OCI-LY1 (cell line): ENCODE measurements around the gene OR4D1.

Experiments used
- H2AFZ ChIP-seq: fragments of 200-600 bp; sonication (generic), shearing (Covaris generic); 2 replicates; pipeline ENCODE4 v1.6.0; 2014; ENCODE audit warnings: antibody characterized with exemption, mild to moderate bottlenecking, low read length
- H3F3A ChIP-seq: fragments of 200-600 bp; sonication (generic), shearing (Covaris generic); 2 replicates; pipeline ENCODE4 v1.6.0; 2014; ENCODE audit warnings: mild to moderate bottlenecking, antibody characterized with exemption, low read length, moderate library complexity; ENCODE audit not compliant: insufficient read depth
- H3K27ac ChIP-seq: fragments of 200-600 bp; sonication (generic); 2 replicates; pipeline ENCODE4 v1.5.1; 2014; ENCODE audit warnings: low read length, mixed run types, mild to moderate bottlenecking, low read depth; ENCODE audit not compliant: poor library complexity, severe bottlenecking
- H3K27me3 ChIP-seq: fragments of 200-600 bp; sonication (generic); 2 replicates; pipeline ENCODE4 v1.6.0; 2014; ENCODE audit warnings: antibody characterized with exemption, mild to moderate bottlenecking, low read length, moderate library complexity; ENCODE audit not compliant: insufficient read depth
- H3K36me3 ChIP-seq: fragments of 200-600 bp; sonication (generic); 2 replicates; pipeline ENCODE4 v1.6.1; 2014; ENCODE audit warnings: mild to moderate bottlenecking, antibody characterized with exemption, low read length, moderate library complexity, mixed read lengths; ENCODE audit not compliant: insufficient read depth
- H3K4me1 ChIP-seq: fragments of 200-600 bp; sonication (generic); 2 replicates; pipeline ENCODE4 v1.5.1; 2014; ENCODE audit warnings: mild to moderate bottlenecking, low read length, moderate library complexity; ENCODE audit not compliant: insufficient read depth, severe bottlenecking
- H3K4me2 ChIP-seq: fragments of 200-600 bp; sonication (generic), shearing (Covaris generic); 2 replicates; pipeline ENCODE4 v1.6.1; 2014; ENCODE audit warnings: low read length
- H3K4me3 ChIP-seq: fragments of 200-600 bp; sonication (generic); 2 replicates; pipeline ENCODE4 v1.5.1; 2014; ENCODE audit warnings: low read length, low read depth, mild to moderate bottlenecking, mixed read lengths; ENCODE audit not compliant: poor library complexity, severe bottlenecking
- H3K79me2 ChIP-seq: fragments of 200-600 bp; shearing (Covaris generic); 2 replicates; pipeline ENCODE4 v1.6.1; 2016; ENCODE audit warnings: mixed run types, low read length, mixed read lengths; ENCODE audit not compliant: insufficient read depth
- H3K9ac ChIP-seq: fragments of 200-600 bp; sonication (generic), shearing (Covaris generic); 2 replicates; pipeline ENCODE4 v1.6.1; 2014; ENCODE audit warnings: mild to moderate bottlenecking, low read length, mixed read lengths
- H3K9me2 ChIP-seq: fragments of 200-600 bp; sonication (generic), shearing (Covaris generic); 2 replicates; pipeline ENCODE4 v1.6.1; 2014; ENCODE audit warnings: low read depth, mild to moderate bottlenecking, low read length, mixed read lengths
- H3K9me3 ChIP-seq: fragments of 200-600 bp; shearing (Covaris generic); 2 replicates; pipeline ENCODE4 v1.6.1; 2014; ENCODE audit warnings: low read length, mixed read lengths
- H4K20me1 ChIP-seq: fragments of 200-600 bp; sonication (generic), shearing (Covaris generic); 2 replicates; pipeline ENCODE4 v1.6.0; 2016; ENCODE audit warnings: mild to moderate bottlenecking, low read length; ENCODE audit not compliant: insufficient read depth
- CTCF ChIP-seq: fragments of 200-600 bp; sonication (generic), shearing (Covaris generic); IDR thresholded peaks from 2 replicates; pipeline ENCODE4 v1.5.1; 2017; ENCODE audit warnings: mild to moderate bottlenecking, antibody characterized with exemption, low read length, moderate library complexity, mixed read lengths
- EZH2 ChIP-seq: fragments of 200-600 bp; sonication (generic), shearing (Covaris generic); IDR thresholded peaks from 2 replicates; pipeline ENCODE4 v1.8.0; 2017; ENCODE audit warnings: borderline replicate concordance, mixed run types, mild to moderate bottlenecking, antibody characterized with exemption, low read length, moderate library complexity, mixed read lengths

Gene OR4D1

DNA sequence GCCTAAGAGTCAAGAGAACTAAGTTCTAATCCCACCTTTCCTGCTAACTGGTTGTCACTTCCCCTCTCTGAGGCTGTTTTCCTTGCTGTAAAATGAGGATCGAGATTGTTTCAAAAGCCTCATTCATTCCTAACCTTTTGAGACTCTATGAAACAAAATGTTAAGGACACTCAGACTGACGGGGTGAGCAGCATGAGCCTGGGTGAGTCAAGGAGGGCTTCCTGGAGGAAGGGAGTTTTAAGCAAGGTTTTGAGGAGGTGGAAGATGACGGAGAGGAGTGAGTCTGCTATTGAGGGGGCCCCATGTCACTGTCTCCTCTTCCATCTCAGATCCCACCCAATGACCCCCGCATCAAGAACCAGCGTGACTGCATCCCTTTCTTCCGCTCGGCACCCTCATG lies 48.4 kb downstream of the OR4D1 start:
- H3K9me2 ChIP-seq: no peaks in the 10 kb centered on the region
- no peak overlapping the region for H2AFZ ChIP-seq
- H3K27me3 ChIP-seq: peaks cover 5% of the 10 kb centered on the region; the same call in 1 of the 2 replicates
- H3K9ac ChIP-seq: no peak overlapping the region
- TF ChIP-seq CTCF: no peak
- TF ChIP-seq EZH2: no peak
- no peaks in the 10 kb centered on the region for H3K36me3 ChIP-seq
- no peaks in the 10 kb centered on the region for H3F3A ChIP-seq
- no peak overlapping the region for H3K4me2 ChIP-seq
- no peak overlapping the region for H3K27ac ChIP-seq
- no peaks in the 10 kb centered on the region for H4K20me1 ChIP-seq
- H3K79me2 ChIP-seq: no peaks in the 10 kb centered on the region
- no peak overlapping the region for H3K4me3 ChIP-seq
- H3K9me3 ChIP-seq: no peaks in the 10 kb centered on the region
- no peaks in the 10 kb centered on the region for H3K4me1 ChIP-seq

DNA sequence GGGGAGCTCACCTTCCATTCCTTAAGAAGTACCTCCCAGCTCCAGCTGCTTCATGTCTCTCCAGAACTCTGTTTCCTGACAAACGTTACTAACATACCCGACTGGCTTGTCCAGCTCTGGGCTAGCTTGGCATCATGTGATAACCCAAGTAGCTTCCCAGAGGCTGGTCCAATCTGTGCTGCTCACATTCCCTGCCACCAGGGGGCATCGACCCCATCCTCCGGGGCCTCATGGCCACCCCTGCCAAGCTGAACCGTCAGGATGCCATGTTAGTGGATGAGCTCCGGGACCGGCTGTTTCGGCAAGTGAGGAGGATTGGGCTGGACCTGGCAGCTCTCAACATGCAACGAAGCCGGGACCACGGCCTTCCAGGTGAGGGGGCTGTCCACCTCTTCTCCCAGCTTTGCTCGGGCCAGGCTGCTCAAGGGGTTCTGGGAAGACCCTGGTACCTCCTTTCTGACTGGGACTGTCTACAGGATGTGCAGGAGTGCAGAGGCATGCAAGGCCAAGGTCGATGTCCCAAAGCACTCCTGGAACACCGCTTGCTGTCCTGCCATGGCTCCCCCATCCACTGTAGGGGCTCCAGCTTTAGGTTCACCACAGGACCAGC lies 51.9 kb downstream of the OR4D1 start:
- Histone ChIP-seq H2AFZ (no peak overlapping the region), H3K9me3 (no peaks in the 10 kb centered on the region), H3K79me2 (no peaks in the 10 kb centered on the region), H3K36me3 (no peaks in the 10 kb centered on the region), H3K4me3 (no peak overlapping the region), H3K4me2 (no peak overlapping the region), H3K9ac (no peak overlapping the region), H3K27ac (no peak overlapping the region), H3K27me3 (peaks cover 5% of the 10 kb centered on the region; the same call in 1 of the 2 replicates), H3K4me1 (no peaks in the 10 kb centered on the region), H3F3A (no peaks in the 10 kb centered on the region), H4K20me1 (no peaks in the 10 kb centered on the region), H3K9me2 (no peaks in the 10 kb centered on the region)
- no peak for TF ChIP-seq EZH2
- peak; percentile 78 for TF ChIP-seq CTCF

DNA sequence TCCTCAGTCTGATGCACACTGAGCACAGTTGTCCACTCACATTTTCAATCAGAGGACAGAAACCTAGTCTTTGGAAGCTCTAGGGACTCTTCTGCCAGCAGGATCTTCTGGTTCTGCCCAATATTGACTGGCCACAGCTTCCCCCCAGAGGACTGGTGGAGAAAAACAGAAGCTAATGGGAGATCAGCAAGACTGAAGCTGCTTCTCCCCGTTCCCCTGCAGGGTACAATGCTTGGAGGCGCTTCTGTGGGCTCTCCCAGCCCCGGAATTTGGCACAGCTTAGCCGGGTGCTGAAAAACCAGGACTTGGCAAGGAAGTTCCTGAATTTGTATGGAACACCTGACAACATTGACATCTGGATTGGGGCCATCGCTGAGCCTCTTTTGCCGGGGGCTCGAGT lies 54.7 kb downstream of the OR4D1 start:
- no peaks in the 10 kb centered on the region for H3K9me3 ChIP-seq
- H3K27me3 ChIP-seq: no peaks in the 10 kb centered on the region; the same call in 1 of the 2 replicates
- no peak overlapping the region for H2AFZ ChIP-seq
- H3K4me1 ChIP-seq: no peaks in the 10 kb centered on the region
- no peak overlapping the region for H3K4me2 ChIP-seq
- no peaks in the 10 kb centered on the region for H4K20me1 ChIP-seq
- no peak overlapping the region for H3K9ac ChIP-seq
- H3K4me3 ChIP-seq: no peak overlapping the region
- H3K9me2 ChIP-seq: no peaks in the 10 kb centered on the region
- no peaks in the 10 kb centered on the region for H3F3A ChIP-seq
- H3K27ac ChIP-seq: no peak overlapping the region
- no peaks in the 10 kb centered on the region for H3K36me3 ChIP-seq
- H3K79me2 ChIP-seq: no peaks in the 10 kb centered on the region
- TF ChIP-seq EZH2 (no peak), CTCF (no peak)
